ENCODE results near the gene ROCK2.

The ROCK2 gene

DNA sequence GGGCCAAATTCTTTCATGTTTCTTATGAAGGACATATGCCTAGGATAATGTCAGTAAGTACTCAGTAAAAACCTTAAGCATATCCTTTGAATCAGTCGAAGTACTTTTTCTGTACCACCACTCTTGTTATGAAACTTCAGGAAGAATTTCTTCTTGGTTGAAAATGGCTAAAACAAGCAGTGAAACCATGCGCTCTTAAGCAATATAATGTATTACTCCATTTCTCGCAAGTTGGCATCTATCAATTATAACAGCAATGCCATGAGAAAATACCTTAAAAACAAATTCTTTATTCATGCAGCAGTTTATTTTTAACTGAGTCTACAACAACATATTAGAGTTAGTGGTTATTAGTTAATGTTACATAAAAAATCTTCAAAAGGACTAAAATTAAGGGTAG, 148.2 kb downstream of the ROCK2 start:
- no peak overlapping the region for H3K4me3 ChIP-seq (ENCODE audit: low read depth, low read length)
- no peak for TF ChIP-seq POLR2A (IDR thresholded peaks at IDR 0.05; ENCODE audit: extremely low read depth, insufficient read length)
- TF ChIP-seq MAX (IDR thresholded peaks at IDR 0.05; ENCODE audit: low read depth, low read length): no peak
- no peak for TF ChIP-seq MYC (IDR thresholded peaks at IDR 0.05; ENCODE audit: low read depth, low read length)
- no peak for TF ChIP-seq CTCF (IDR thresholded peaks at IDR 0.05; ENCODE audit: low read depth, low read length)
- no peak for DNase-seq (ENCODE audit: low read depth)

DNA sequence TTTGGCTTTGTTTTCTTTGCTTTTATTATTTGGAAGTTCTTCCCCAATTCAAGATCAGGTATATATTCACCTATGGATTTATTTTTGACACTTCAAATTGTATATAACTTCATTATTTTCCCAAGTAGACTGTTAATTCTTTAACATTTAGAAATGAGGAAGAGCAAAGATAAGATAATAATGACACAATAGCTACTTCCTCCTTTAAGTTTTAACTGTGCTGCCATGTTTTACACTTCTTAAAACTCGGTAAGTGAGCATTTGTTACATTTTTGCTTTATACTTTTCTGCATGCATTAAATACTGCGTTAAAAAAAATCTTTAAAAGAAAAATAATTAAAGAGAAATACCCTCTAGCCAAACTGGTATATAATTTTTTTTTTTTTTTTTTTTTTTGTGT, 156.7 kb downstream of the ROCK2 start:
- H3K4me3 ChIP-seq (ENCODE audit: low read depth, low read length): no peak overlapping the region
- no peak for TF ChIP-seq MAX (IDR thresholded peaks at IDR 0.05; ENCODE audit: low read depth, low read length)
- DNase-seq (ENCODE audit: low read depth): peak; percentile 58

DNA sequence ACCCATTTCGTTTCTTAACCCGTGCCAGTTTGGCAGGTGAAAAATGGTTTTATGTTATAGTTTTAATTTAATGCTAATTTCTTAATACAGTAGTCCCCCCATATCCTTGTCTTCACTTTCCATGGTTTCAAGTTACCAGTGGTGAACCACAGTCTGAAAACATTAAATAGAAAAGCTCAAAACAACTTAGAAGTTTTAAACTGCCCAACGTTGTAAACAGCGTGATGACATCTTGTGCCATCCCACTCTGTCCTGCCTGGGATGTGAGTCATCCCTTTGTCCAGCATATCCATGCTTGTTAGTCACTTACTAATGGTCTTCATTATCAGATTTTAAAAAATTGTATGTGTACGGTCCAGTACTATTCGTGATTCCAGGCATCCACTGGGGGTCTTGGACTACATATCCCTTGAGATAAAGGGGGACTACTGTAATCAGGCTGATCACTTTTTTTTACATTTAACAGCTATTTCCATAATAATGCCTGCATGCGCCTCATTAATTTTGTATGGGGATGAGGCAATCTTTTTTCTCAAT, 157.3 kb downstream of the ROCK2 start:
- H3K4me3 ChIP-seq (ENCODE audit: low read depth, low read length): no peak overlapping the region
- TF ChIP-seq CTCF (IDR thresholded peaks at IDR 0.05; ENCODE audit: low read depth, low read length) (no peak), MYC (IDR thresholded peaks at IDR 0.05; ENCODE audit: low read depth, low read length) (no peak), MAX (IDR thresholded peaks at IDR 0.05; ENCODE audit: low read depth, low read length) (no peak), POLR2A (IDR thresholded peaks at IDR 0.05; ENCODE audit: extremely low read depth, insufficient read length) (no peak)
- peak; percentile 33 for DNase-seq (ENCODE audit: low read depth)

DNA sequence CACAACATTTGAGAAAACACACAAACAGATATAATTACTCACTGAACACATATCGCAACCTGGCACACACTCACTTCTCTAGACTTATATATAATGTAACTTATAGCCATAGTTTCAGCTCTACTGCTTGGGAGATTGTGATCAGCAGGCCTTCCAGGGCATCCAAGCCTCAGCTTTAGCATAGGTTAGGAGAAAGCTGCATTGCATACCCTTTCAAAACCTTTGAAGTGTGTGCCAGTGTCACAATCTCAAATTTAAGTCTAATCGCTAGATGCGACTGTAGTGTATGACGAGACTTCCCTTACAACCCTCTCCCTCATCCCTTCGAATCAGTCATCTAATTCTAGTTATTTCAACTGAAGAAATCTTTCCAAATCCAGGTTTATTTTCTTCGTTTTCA, 158.3 kb downstream of the ROCK2 start:
- TF ChIP-seq MAX (IDR thresholded peaks at IDR 0.05; ENCODE audit: low read depth, low read length): no peak
- no peak for TF ChIP-seq CTCF (IDR thresholded peaks at IDR 0.05; ENCODE audit: low read depth, low read length)
- TF ChIP-seq MYC (IDR thresholded peaks at IDR 0.05; ENCODE audit: low read depth, low read length): no peak
- TF ChIP-seq POLR2A (IDR thresholded peaks at IDR 0.05; ENCODE audit: extremely low read depth, insufficient read length): no peak
- DNase-seq (ENCODE audit: low read depth): no peak
- no peak overlapping the region for H3K4me3 ChIP-seq (ENCODE audit: low read depth, low read length)

- DNase-seq (ENCODE audit: low read depth): no peak
- TF ChIP-seq MYC (IDR thresholded peaks at IDR 0.05; ENCODE audit: low read depth, low read length) (no peak), MAX (IDR thresholded peaks at IDR 0.05; ENCODE audit: low read depth, low read length) (no peak), CTCF (IDR thresholded peaks at IDR 0.05; ENCODE audit: low read depth, low read length) (no peak), POLR2A (IDR thresholded peaks at IDR 0.05; ENCODE audit: extremely low read depth, insufficient read length) (no peak)
- H3K4me3 ChIP-seq (ENCODE audit: low read depth, low read length): no peak overlapping the region
Measured at GRCh38 chr2:11182951-11183350, 161.5 kb downstream of the ROCK2 start.

- H3K4me3 ChIP-seq (ENCODE audit: low read depth, low read length): no peak overlapping the region
- no peak for DNase-seq (ENCODE audit: low read depth)
- TF ChIP-seq CTCF (IDR thresholded peaks at IDR 0.05; ENCODE audit: low read depth, low read length): no peak
- TF ChIP-seq MAX (IDR thresholded peaks at IDR 0.05; ENCODE audit: low read depth, low read length): no peak
- no peak for TF ChIP-seq MYC (IDR thresholded peaks at IDR 0.05; ENCODE audit: low read depth, low read length)
- no peak for TF ChIP-seq POLR2A (IDR thresholded peaks at IDR 0.05; ENCODE audit: extremely low read depth, insufficient read length)
Measured at GRCh38 chr2:11180653-11181052, 163.8 kb downstream of the ROCK2 start.
